D341Med (cell line): ENCODE data around the gene CELSR1.
"Not testable (repeated sequence)": the region's sequence is repeated elsewhere in the genome, so short reads cannot be mapped to it uniquely, and the experiment has no call there.

Source experiments
- DNase-seq: peaks from one replicate; pipeline ENCODE4 v3.0.0; 2012; ENCODE audit warnings: low spot score

Gene CELSR1

GRCh38 chr22:46417769-46418168 lies 119.7 kb downstream of the CELSR1 start:
- DNase-seq, result no peak

GRCh38 chr22:46416891-46417580 lies 120.4 kb downstream of the CELSR1 start:
- DNase-seq, result no peak

GRCh38 chr22:46416520-46416871 lies 120.9 kb downstream of the CELSR1 start:
- no peak for DNase-seq

- DNase-seq, result no peak
Measured at GRCh38 chr22:46415776-46416519, 121.5 kb downstream of the CELSR1 start.

GRCh38 chr22:46414704-46415103 lies 122.7 kb downstream of the CELSR1 start:
- no peak for DNase-seq

GRCh38 chr22:46413725-46414379 lies 123.6 kb downstream of the CELSR1 start:
- DNase-seq, result no peak

- DNase-seq, result no peak
Measured at GRCh38 chr22:46411347-46411746, 126.1 kb downstream of the CELSR1 start.

GRCh38 chr22:46410291-46410808 lies 127.1 kb downstream of the CELSR1 start:
- DNase-seq, result no peak

GRCh38 chr22:46409631-46410210 lies 127.7 kb downstream of the CELSR1 start:
- no peak for DNase-seq

GRCh38 chr22:46408568-46409506 lies 128.6 kb downstream of the CELSR1 start:
- DNase-seq, result no peak

GRCh38 chr22:46407748-46408147 lies 129.7 kb downstream of the CELSR1 start:
- DNase-seq, result no peak

GRCh38 chr22:46406791-46407190 lies 130.6 kb downstream of the CELSR1 start:
- DNase-seq, result no peak

GRCh38 chr22:46406349-46406748 lies 131.1 kb downstream of the CELSR1 start:
- DNase-seq, result no peak

- DNase-seq, result no peak
Measured at GRCh38 chr22:46405901-46406300, 131.5 kb downstream of the CELSR1 start.

- DNase-seq, result not testable (repeated sequence)
Measured at GRCh38 chr22:46403880-46404279, 133.5 kb downstream of the CELSR1 start.

GRCh38 chr22:46402505-46402904 lies 134.9 kb downstream of the CELSR1 start:
- DNase-seq, result no peak

- DNase-seq, result no peak
Measured at GRCh38 chr22:46401370-46401769, 136.1 kb downstream of the CELSR1 start.

- no peak for DNase-seq
Measured at GRCh38 chr22:46399251-46400024, 138.0 kb downstream of the CELSR1 start.

- no peak for DNase-seq
Measured at GRCh38 chr22:46397951-46398350, 139.5 kb downstream of the CELSR1 start.

GRCh38 chr22:46397514-46397913 lies 139.9 kb downstream of the CELSR1 start:
- no peak for DNase-seq

GRCh38 chr22:46397049-46397448 lies 140.4 kb downstream of the CELSR1 start:
- not testable (repeated sequence) for DNase-seq
